IMR-90 (cell line): ENCODE data around the gene STRA8. TPM values are rescaled to one million over a fixed set of nuclear protein-coding genes. Genes with fewer than 3 reads are reported as not detected.
A peak's percentile ranks its signal among the peaks of the same experiment; 100 is the strongest.

Experiments
- ATAC-seq: fragments of 200-7000 bp; cut with Tn5 transposase; 2 replicates; pipeline ENCODE4 v1.9.1; 2020; ENCODE audit warnings: low read depth, mild to moderate bottlenecking, moderate library complexity
- BruUV-seq: library from RNA; stranded (reverse); fragments of 400-500 nt; replicated peaks from 2 replicates; lab custom pipeline; 2021; lab: Mats Ljungman, UMichigan
- CTCF ChIA-PET: fragments of 300-600 bp; formaldehyde crosslinking; extraction: SDS; loops from one replicate; lab custom pipeline; 2021; ENCODE audit warnings: antibody characterized with exemption; lab: Yijun Ruan, JAX
- POLR2A ChIA-PET: fragments of 300-600 bp; sonication (Branson Sonifier 250); formaldehyde crosslinking; loops from one replicate; lab custom pipeline; 2022; ENCODE audit warnings: antibody characterized with exemption; ENCODE audit not compliant: unreplicated experiment; lab: Charles Lee
- DNase-seq: peaks from one replicate; pipeline ENCODE4 v3.0.0; 2013
- H2AFZ ChIP-seq: replicated peaks from 2 replicates; pipeline ENCODE3; 2013; ENCODE audit warnings: low read length, mild to moderate bottlenecking; ENCODE audit not compliant: poor library complexity
- H2AK5ac ChIP-seq: 2 replicates; pipeline ENCODE4 v1.6.1; 2013; ENCODE audit warnings: low read depth, low read length, inconsistent platforms
- H2AK9ac ChIP-seq: replicated peaks from 2 replicates; pipeline ENCODE3; 2013; ENCODE audit warnings: mild to moderate bottlenecking, low read depth, low read length, moderate library complexity; ENCODE audit not compliant: poor library complexity
- H2BK120ac ChIP-seq: 2 replicates; pipeline ENCODE4 v1.6.1; 2013; ENCODE audit warnings: low read depth, low read length, inconsistent platforms
- H2BK15ac ChIP-seq: 3 replicates; pipeline ENCODE4 v1.6.1; 2013; ENCODE audit warnings: low read depth, low read length, inconsistent platforms
- H2BK20ac ChIP-seq: 2 replicates; pipeline ENCODE4 v1.6.1; 2013; ENCODE audit warnings: low read depth, mild to moderate bottlenecking, inconsistent platforms, low read length, moderate library complexity
- H2BK5ac ChIP-seq: 2 replicates; pipeline ENCODE4 v1.6.1; 2013; ENCODE audit warnings: mild to moderate bottlenecking, low read depth, low read length, inconsistent platforms; ENCODE audit not compliant: poor library complexity, severe bottlenecking
- H3K14ac ChIP-seq: replicated peaks from 2 replicates; pipeline ENCODE4 v1.6.1; 2013; ENCODE audit warnings: low read depth, low read length, inconsistent platforms
- H3K18ac ChIP-seq: 2 replicates; pipeline ENCODE4 v1.6.1; 2013; ENCODE audit warnings: low read depth, low read length, control low read depth
- H3K23ac ChIP-seq: 2 replicates; pipeline ENCODE4 v1.6.1; 2013; ENCODE audit warnings: low read depth, low read length, inconsistent platforms
- H3K27ac ChIP-seq: 2 replicates; pipeline ENCODE4 v1.5.1; 2013; ENCODE audit warnings: mild to moderate bottlenecking, control low read depth, low read length; ENCODE audit not compliant: insufficient read depth
- H3K27me3 ChIP-seq: 2 replicates; pipeline ENCODE4 v1.6.1; 2013; ENCODE audit warnings: low read length; ENCODE audit not compliant: control insufficient read depth, insufficient read depth
- H3K36me3 ChIP-seq: 2 replicates; pipeline ENCODE4 v1.6.1; 2013; ENCODE audit warnings: low read length, mixed read lengths; ENCODE audit not compliant: control insufficient read depth, insufficient read depth
- H3K4ac ChIP-seq: 2 replicates; pipeline ENCODE4 v1.6.1; 2013; ENCODE audit warnings: low read depth, low read length, inconsistent platforms
- H3K4me1 ChIP-seq: 2 replicates; pipeline ENCODE4 v1.6.1; 2013; ENCODE audit warnings: low read length, mixed read lengths; ENCODE audit not compliant: control insufficient read depth, insufficient read depth
- H3K4me2 ChIP-seq: 2 replicates; pipeline ENCODE4 v1.6.1; 2013; ENCODE audit warnings: low read depth, mild to moderate bottlenecking, control low read depth, low read length, moderate library complexity
- H3K4me3 ChIP-seq: 2 replicates; pipeline ENCODE4 v1.5.1; 2013; ENCODE audit warnings: low read depth, mild to moderate bottlenecking, control low read depth, low read length, moderate library complexity; ENCODE audit not compliant: insufficient read depth
- H3K56ac ChIP-seq: 2 replicates; pipeline ENCODE4 v1.6.1; 2013; ENCODE audit warnings: low read length, inconsistent platforms; ENCODE audit not compliant: insufficient read depth; ENCODE audit errors: extremely low read depth
- H3K79me1 ChIP-seq, 2 experiments: 2 replicates each; pipeline ENCODE4 v1.6.1; 2013; ENCODE audit warnings: low read length in 2 of 2, inconsistent platforms in 1 of 2, low read depth in 1 of 2
- H3K9ac ChIP-seq: 2 replicates; pipeline ENCODE4 v1.6.1; 2013; ENCODE audit warnings: low read depth, low read length, control low read depth
- H3K9me1 ChIP-seq: 2 replicates; pipeline ENCODE4 v1.6.1; 2013; ENCODE audit warnings: low read length, inconsistent platforms; ENCODE audit not compliant: insufficient read depth
- H3K9me3 ChIP-seq: 2 replicates; pipeline ENCODE4 v1.6.1; 2013; ENCODE audit warnings: low read length; ENCODE audit not compliant: control insufficient read depth, insufficient read depth
- H4K20me1 ChIP-seq: 2 replicates; pipeline ENCODE4 v1.6.1; 2013; ENCODE audit warnings: low read length, inconsistent platforms; ENCODE audit not compliant: insufficient read depth
- H4K5ac ChIP-seq: 2 replicates; pipeline ENCODE4 v1.6.1; 2013; ENCODE audit warnings: mild to moderate bottlenecking, low read depth, low read length, control low read depth
- H4K8ac ChIP-seq, 2 experiments: 2 replicates each; pipeline ENCODE4 v1.6.1; 2013; ENCODE audit warnings: low read depth in 2 of 2, low read length in 2 of 2, control low read depth in 1 of 2, inconsistent platforms in 1 of 2
- H4K91ac ChIP-seq: 2 replicates; pipeline ENCODE4 v1.6.1; 2013; ENCODE audit warnings: low read depth, low read length, inconsistent platforms; ENCODE audit not compliant: insufficient read depth
- CEBPB ChIP-seq: IDR thresholded peaks from 2 replicates; pipeline ENCODE4 v1.6.1; 2012; ENCODE audit warnings: low read depth, low read length, improper control_type of control experiment
- CHD1 ChIP-seq: IDR thresholded peaks from 2 replicates; pipeline ENCODE4 v1.6.1; 2012; ENCODE audit warnings: low read depth, low read length, improper control_type of control experiment
- ELK1 ChIP-seq: fragments of 150-350 bp; IDR thresholded peaks from 2 replicates; pipeline ENCODE4 v1.6.1; 2016; ENCODE audit warnings: low read depth, mild to moderate bottlenecking, low read length, moderate library complexity, borderline replicate concordance
- FOS ChIP-seq: fragments of 150-350 bp; IDR thresholded peaks from 2 replicates; pipeline ENCODE4 v1.6.1; 2016; ENCODE audit warnings: low read depth, low read length
- MAZ ChIP-seq: IDR thresholded peaks from 2 replicates; pipeline ENCODE4 v1.6.1; 2012; ENCODE audit warnings: low read depth, mild to moderate bottlenecking, low read length, improper control_type of control experiment, moderate library complexity, borderline replicate concordance
- NFE2L2 ChIP-seq: fragments of 150-350 bp; IDR thresholded peaks from 2 replicates; pipeline ENCODE4 v1.6.1; 2016; ENCODE audit warnings: low read depth, mild to moderate bottlenecking, low read length
- RAD21 ChIP-seq: IDR thresholded peaks from 2 replicates; pipeline ENCODE4 v1.6.1; 2012; ENCODE audit warnings: low read length, improper control_type of control experiment
- RCOR1 ChIP-seq: IDR thresholded peaks from 2 replicates; pipeline ENCODE4 v1.6.1; 2012; ENCODE audit warnings: mild to moderate bottlenecking, low read length, improper control_type of control experiment; ENCODE audit not compliant: insufficient replicate concordance
- SMC3 ChIP-seq: fragments of 150-350 bp; IDR thresholded peaks from 2 replicates; pipeline ENCODE4 v1.6.1; 2016; ENCODE audit warnings: low read depth, mild to moderate bottlenecking, antibody characterized with exemption, low read length, moderate library complexity
- USF2 ChIP-seq: fragments of 150-350 bp; IDR thresholded peaks from 2 replicates; pipeline ENCODE4 v1.6.1; 2017; ENCODE audit warnings: mild to moderate bottlenecking, antibody characterized with exemption, low read length, low read depth
- WGBS, 2 experiments: methylation state at CpG; one replicate each; pipeline versions ENCODE4 v1.1.5 to v1.1.7; 2013; ENCODE audit warnings: missing lambda C conversion rate in 2 of 2; ENCODE audit not compliant: insufficient read length in 1 of 2; ENCODE audit errors: extremely low coverage in 2 of 2; 5-methylcytosine and 5-hydroxymethylcytosine counted together
- dilution Hi-C: fragments of 300-500 bp; cut with HindIII; formaldehyde crosslinking; loops from one replicate; pipeline ENCODE4 v1.14.3; 2018; ENCODE audit warnings: low sequenced_read_pairs; ENCODE audit not compliant: unreplicated experiment
- in situ Hi-C: fragments of 300-500 bp; cut with MboI; formaldehyde crosslinking; loops from 3 replicates; pipeline ENCODE4 v1.14.3; 2019; ENCODE audit warnings: low sequenced_read_pairs, inconsistent platforms, mixed read lengths
- intact Hi-C: fragments of 100-400 bp; cut with micrococcal nuclease; formaldehyde crosslinking; loops from 2 replicates; pipeline ENCODE4 v1.10.0; 2022
- polyA plus RNA-seq, 3 experiments: library from polyadenylated mRNA; depleted of rRNA; stranded (reverse); fragments of >200 nt; gene quantifications; 2 replicates each; pipeline ENCODE4 v1.2.3, GENCODE V29; 2012; ENCODE audit warnings: low replicate concordance in 1 of 3
- total RNA-seq: library from RNA; depleted of rRNA; stranded (reverse); fragments of >200 nt; gene quantifications from 2 replicates; pipeline ENCODE4 v1.2.3, GENCODE V29; 2012

The STRA8 gene
- total and polyA plus RNA-seq, 2 of the 4 experiments (the other 2 are of a cell fraction) = not detected

GRCh38 chr7:135194494-135195095, 39.0 kb upstream of the STRA8 start:
- Histone ChIP-seq H3K9me1 (peaks cover 9% of the 10 kb centered on the region), H3K36me3 (peaks cover 19% of the 10 kb centered on the region), H2BK120ac (peak overlapping the region; percentile 60), H2BK20ac (peak overlapping the region; percentile 84; the same call in 1 of the 2 replicates), H3K18ac (peak overlapping the region; percentile 39; the same call in 1 of the 2 replicates), H2BK15ac (peak overlapping the region; percentile 55; the same call in 1 of the 3 replicates), H3K4ac (peak overlapping the region; percentile 65), H4K91ac (peak overlapping the region; percentile 26; the same call in 1 of the 2 replicates), H2AK9ac (peak overlapping the region; percentile 53), H3K23ac (no peak overlapping the region), H2BK5ac (peak overlapping the region; percentile 55), H3K9me3 (no peaks in the 10 kb centered on the region), H3K9ac (no peak overlapping the region), H3K56ac (no peak overlapping the region), H3K27ac (no peak overlapping the region), H3K4me1 (peaks cover 13% of the 10 kb centered on the region), H4K8ac (peak overlapping the region in 1 of 2 experiments; percentile 10; a peak in 1 of 4 replicates), H3K4me2 (no peak overlapping the region), H3K4me3 (no peak overlapping the region), H2AK5ac (peak overlapping the region; percentile 48; the same call in 1 of the 2 replicates), H3K14ac (no peak overlapping the region), H3K79me1 (peaks cover 0 to 11% of the 10 kb centered on the region in 2 experiments; a peak in 1 of 4 replicates), H2AFZ (no peak overlapping the region), H4K5ac (no peak overlapping the region; the same call in 1 of the 2 replicates), H3K27me3 (no peaks in the 10 kb centered on the region), H4K20me1 (no peaks in the 10 kb centered on the region)
- intact Hi-C loops = no loop called here
- BruUV-seq = no TSS peak
- CTCF ChIA-PET = no interaction called here
- dilution Hi-C loops = no loop called here
- 100% methylated on average over 2 of the region's 12 CpGs; no CpG with 5 or more reads in 1 of the 2 experiments for WGBS, 2 experiments
- in situ Hi-C loops = no loop called here
- DNase-seq = peak; percentile 22
- TF ChIP-seq USF2 (no peak), SMC3 (no peak), CEBPB (no peak), FOS (no peak), RCOR1 (no peak), RAD21 (no peak), NFE2L2 (no peak), ELK1 (no peak), MAZ (no peak), CHD1 (no peak)
- ATAC-seq = no peak
- POLR2A ChIA-PET = no interaction called here
